Right atrium auricular region (tissue), 2 donors: ENCODE data around the gene ICOSLG. TPM values are rescaled to one million over a fixed set of nuclear protein-coding genes. Genes with fewer than 3 reads are reported as not detected.
"Not testable (repeated sequence)": the region's sequence is repeated elsewhere in the genome, so short reads cannot be mapped to it uniquely, and the experiment has no call there.

Experiments used
- DNase-seq: peaks from one replicate; pipeline ENCODE4 v3.0.0-alpha.2; 2019; ENCODE audit warnings: low spot score
- H3K27ac ChIP-seq, 2 donors: fragments of 200-600 bp; sonication (generic); 1 replicate in 1 of 2; 2 replicates in 1 of 2; pipeline ENCODE4 v1.5.1; 2016 to 2019
- H3K27me3 ChIP-seq, 2 donors: fragments of 200-600 bp; sonication (generic); one replicate each; pipeline versions ENCODE4 v1.5.1 to v1.6.0; 2017 to 2019
- H3K36me3 ChIP-seq: fragments of 200-600 bp; sonication (generic); one replicate; pipeline ENCODE4 v1.5.1; 2016
- H3K4me1 ChIP-seq, 2 donors: fragments of 200-600 bp; sonication (generic); one replicate each; pipeline versions ENCODE4 v1.5.1 to v1.6.0; 2017 to 2019
- H3K4me3 ChIP-seq, 2 donors: fragments of 200-600 bp; sonication (generic); 1 replicate in 1 of 2; 2 replicates in 1 of 2; pipeline ENCODE4 v1.5.1; 2017 to 2019; ENCODE audit warnings: mild to moderate bottlenecking in 1 of 2, moderate library complexity in 1 of 2
- H3K9me3 ChIP-seq, 2 donors: fragments of 200-600 bp; sonication (generic); one replicate each; pipeline ENCODE4 v1.5.1; 2019
- total RNA-seq, 2 donors: library from RNA; depleted of rRNA; stranded (reverse); fragments of >200 nt; gene quantifications; one replicate each; pipeline ENCODE4 v1.1.0, GENCODE V29; 2016
- TF ChIP-seq, protein P1 (sequence below), 2 donors: fragments of 200-600 bp; sonication (generic); IDR thresholded peaks; one replicate each; pipeline ENCODE4 v1.5.1; 2019; ENCODE audit warnings: antibody characterized with exemption in 2 of 2

Gene ICOSLG
- total RNA-seq, 2 donors from 2014 or later: 1.0 to 1.1 TPM

DNA sequence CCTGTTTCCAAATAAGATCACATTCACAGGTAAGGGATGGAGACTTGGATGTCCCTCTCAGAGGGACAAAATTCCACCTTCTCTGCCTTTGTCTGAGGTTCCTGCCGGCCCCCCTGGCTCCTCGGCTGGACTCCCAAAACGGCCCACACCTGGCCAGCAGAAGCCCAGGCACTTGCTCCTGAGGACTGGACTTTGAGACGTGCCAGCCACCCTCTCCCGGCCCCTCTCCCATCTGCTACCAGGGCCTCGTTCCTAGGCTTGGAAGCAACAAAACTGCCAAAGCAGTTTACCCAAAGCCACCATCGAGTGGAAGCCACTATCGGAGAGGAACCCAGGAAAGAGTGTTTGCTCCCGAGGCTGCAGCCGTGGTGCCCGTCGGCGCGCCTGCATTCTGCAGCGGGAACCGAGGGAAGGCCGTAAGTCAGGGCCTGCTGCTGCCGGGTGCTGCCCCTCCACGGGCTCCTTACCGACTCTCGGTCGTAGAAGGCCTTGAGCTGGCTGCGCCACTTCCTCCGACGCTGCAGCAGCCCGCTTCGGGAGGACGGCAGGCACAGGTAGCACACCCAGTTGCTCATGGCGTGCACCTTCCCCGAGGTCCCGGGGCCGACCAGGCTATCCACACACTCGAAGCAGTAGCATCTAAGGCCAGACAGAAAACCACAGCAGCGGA is 17.4 kb upstream of the ICOSLG start:
- TF ChIP-seq, protein P1, sequence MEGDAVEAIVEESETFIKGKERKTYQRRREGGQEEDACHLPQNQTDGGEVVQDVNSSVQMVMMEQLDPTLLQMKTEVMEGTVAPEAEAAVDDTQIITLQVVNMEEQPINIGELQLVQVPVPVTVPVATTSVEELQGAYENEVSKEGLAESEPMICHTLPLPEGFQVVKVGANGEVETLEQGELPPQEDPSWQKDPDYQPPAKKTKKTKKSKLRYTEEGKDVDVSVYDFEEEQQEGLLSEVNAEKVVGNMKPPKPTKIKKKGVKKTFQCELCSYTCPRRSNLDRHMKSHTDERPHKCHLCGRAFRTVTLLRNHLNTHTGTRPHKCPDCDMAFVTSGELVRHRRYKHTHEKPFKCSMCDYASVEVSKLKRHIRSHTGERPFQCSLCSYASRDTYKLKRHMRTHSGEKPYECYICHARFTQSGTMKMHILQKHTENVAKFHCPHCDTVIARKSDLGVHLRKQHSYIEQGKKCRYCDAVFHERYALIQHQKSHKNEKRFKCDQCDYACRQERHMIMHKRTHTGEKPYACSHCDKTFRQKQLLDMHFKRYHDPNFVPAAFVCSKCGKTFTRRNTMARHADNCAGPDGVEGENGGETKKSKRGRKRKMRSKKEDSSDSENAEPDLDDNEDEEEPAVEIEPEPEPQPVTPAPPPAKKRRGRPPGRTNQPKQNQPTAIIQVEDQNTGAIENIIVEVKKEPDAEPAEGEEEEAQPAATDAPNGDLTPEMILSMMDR (IDR thresholded peaks at IDR 0.05): no peak
- Histone ChIP-seq H3K27me3 (no peaks in the 10 kb centered on the region), H3K36me3 (no peaks in the 10 kb centered on the region), H3K4me1 (no peaks in the 10 kb centered on the region), H3K4me3 (no peak overlapping the region), H3K27ac (no peak overlapping the region), H3K9me3 (peaks cover 0 to 6% of the 10 kb centered on the region in 2 donors)
- DNase-seq: no peak

- no peaks in the 10 kb centered on the region for H3K4me1 ChIP-seq
- no peak for DNase-seq
- TF ChIP-seq, protein P1 (IDR thresholded peaks at IDR 0.05): no peak
- H3K4me3 ChIP-seq: no peak overlapping the region
- no peak overlapping the region for H3K27ac ChIP-seq
- peaks cover 0 to 6% of the 10 kb centered on the region in 2 donors for H3K9me3 ChIP-seq
- no peaks in the 10 kb centered on the region for H3K27me3 ChIP-seq
- H3K36me3 ChIP-seq: no peaks in the 10 kb centered on the region
Measured at GRCh38 chr21:44255511-44255981, 14.8 kb upstream of the ICOSLG start.

- Histone ChIP-seq H3K4me3 (no peak overlapping the region), H3K36me3 (no peaks in the 10 kb centered on the region), H3K27me3 (no peaks in the 10 kb centered on the region), H3K9me3 (no peaks in the 10 kb centered on the region), H3K27ac (no peak overlapping the region), H3K4me1 (no peaks in the 10 kb centered on the region)
- no peak for DNase-seq
- TF ChIP-seq, protein P1 (IDR thresholded peaks at IDR 0.05): no peak
Measured at GRCh38 chr21:44253832-44254710, 13.3 kb upstream of the ICOSLG start.

GRCh38 chr21:44249204-44250037 is 8.7 kb upstream of the ICOSLG start:
- not testable (repeated sequence) for H3K9me3 ChIP-seq

DNA sequence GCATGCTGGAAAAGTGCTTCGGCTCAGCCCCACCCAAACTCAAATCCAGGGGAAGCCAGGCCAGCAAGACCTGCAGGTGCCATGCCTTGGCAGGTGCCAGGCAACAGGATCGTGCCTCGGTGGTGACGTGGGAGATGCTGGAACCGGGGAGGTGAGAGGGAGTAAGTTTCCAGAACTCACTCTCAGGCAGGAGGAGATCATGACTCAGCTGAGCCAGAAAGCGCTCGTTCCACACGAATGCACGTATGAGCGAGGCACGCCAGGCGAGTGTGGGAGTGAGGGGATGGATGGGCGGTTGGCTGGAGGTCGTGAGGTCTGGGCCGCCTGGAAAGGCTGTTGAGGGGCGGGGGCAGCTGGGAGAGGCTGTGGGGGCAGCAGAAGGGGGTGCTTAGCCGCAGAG is 7.2 kb upstream of the ICOSLG start:
- not testable (repeated sequence) for H3K4me3 ChIP-seq, H3K4me1 ChIP-seq, H3K27me3 ChIP-seq, H3K27ac ChIP-seq, H3K36me3 ChIP-seq, DNase-seq, H3K9me3 ChIP-seq

More at GRCh38 chr21:44249204-44250037, 8.7 kb upstream of the ICOSLG start:
- not testable (repeated sequence) for H3K4me3 ChIP-seq, H3K27ac ChIP-seq, H3K36me3 ChIP-seq, H3K27me3 ChIP-seq, DNase-seq, H3K4me1 ChIP-seq

- not testable (repeated sequence) for H3K9me3 ChIP-seq, H3K4me3 ChIP-seq, DNase-seq, H3K36me3 ChIP-seq, H3K27ac ChIP-seq, H3K27me3 ChIP-seq, H3K4me1 ChIP-seq
Measured at GRCh38 chr21:44243980-44244379, 3.2 kb upstream of the ICOSLG start.

DNA sequence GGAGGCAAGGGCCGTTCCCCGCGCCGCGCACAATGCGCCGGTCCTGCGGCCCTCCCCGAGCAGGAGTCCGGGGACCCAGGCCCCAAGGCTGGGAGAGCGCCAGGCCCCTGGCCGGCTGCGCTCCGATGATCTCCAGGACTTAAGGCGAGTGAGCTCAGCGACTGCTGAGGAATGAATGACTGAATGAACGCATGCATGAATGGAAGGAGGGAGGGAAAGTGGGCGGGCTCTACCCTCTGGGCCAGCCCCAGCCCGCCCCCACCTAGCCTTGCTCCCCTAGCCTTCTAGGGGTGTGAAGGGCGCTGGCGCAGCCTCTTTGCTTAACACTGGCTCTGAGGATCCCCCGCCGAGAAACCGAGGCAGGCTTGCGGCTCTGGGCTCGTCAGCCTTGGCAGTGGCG is 538 bp upstream of the ICOSLG start:
- not testable (repeated sequence) for H3K9me3 ChIP-seq, H3K4me3 ChIP-seq, H3K27ac ChIP-seq, H3K4me1 ChIP-seq, DNase-seq, H3K27me3 ChIP-seq, H3K36me3 ChIP-seq

DNA sequence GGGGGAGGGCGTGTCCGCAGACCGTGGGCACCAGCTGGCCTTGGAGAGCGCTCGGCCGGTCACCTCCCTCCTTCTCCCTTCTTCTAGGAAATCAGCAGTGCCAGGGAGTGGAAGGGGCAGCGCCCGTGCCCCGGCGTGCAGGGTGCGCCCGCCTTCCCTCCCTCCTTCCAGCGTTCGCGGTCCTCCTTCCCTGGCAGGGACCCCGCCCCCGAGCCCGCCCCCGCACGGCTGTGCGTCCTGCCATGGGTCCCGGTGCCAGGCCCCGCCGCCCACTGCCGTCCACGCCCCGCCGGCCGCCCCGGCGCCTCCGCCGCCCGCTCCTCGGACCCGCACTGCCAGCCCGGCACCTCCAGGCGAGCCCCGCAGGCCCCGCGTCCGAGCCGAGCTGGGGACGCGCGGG is 390 bp downstream of the ICOSLG start:
- not testable (repeated sequence) for H3K27ac ChIP-seq, H3K4me1 ChIP-seq, DNase-seq, H3K27me3 ChIP-seq, H3K9me3 ChIP-seq, H3K36me3 ChIP-seq, H3K4me3 ChIP-seq

DNA sequence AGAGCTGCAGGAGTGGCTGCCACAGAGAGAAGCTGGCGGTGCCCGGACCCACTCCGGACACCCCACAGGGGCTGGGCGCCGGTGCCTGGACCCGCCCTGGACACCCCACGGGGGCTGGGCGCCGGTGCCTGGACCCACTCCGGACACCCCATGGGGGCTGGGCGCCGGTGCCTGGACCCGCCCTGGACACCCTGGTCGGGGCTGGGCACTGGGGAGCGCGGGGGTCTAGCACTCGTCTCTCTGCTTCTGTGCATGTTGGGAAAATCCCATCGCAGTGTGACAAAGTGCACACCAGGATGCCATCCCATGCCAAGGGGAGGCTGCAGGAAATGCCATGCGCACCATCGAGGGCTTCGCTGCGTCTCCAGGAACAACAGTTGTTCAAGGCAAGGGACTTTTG is 11.2 kb downstream of the ICOSLG start:
- not testable (repeated sequence) for H3K27me3 ChIP-seq, H3K9me3 ChIP-seq, H3K27ac ChIP-seq, H3K4me3 ChIP-seq, DNase-seq, H3K4me1 ChIP-seq, H3K36me3 ChIP-seq

GRCh38 chr21:44228109-44228508 is 12.6 kb downstream of the ICOSLG start:
- not testable (repeated sequence) for H3K4me3 ChIP-seq, H3K27ac ChIP-seq, DNase-seq, H3K4me1 ChIP-seq, H3K9me3 ChIP-seq, H3K36me3 ChIP-seq, H3K27me3 ChIP-seq

DNA sequence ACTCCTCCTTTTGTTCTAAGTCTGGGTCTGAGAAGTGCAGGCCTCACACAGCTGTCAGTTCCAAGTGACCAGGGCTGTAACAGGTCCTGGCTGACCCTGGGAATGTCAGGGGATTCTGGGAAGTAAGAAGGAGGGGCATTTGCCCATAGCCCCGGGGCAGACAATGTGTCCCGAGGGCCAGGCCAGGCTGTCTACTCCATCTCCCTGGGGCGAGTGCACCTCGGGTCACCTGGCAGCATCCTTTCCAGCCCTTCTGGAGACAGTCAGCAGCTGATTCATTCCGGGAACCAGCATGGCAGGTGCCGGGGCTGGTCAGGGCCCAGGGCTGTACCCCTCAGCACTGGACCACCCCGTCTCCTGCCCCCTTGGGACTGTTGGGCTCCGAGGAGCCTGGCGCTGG is 13.1 kb downstream of the ICOSLG start:
- H3K4me1 ChIP-seq, DNase-seq, H3K9me3 ChIP-seq, H3K27ac ChIP-seq, H3K36me3 ChIP-seq, H3K27me3 ChIP-seq, H3K4me3 ChIP-seq: not testable (repeated sequence)
